ENCODE data around the gene CAB39.

- no peak for TF ChIP-seq CTCF (IDR thresholded peaks at IDR 0.05)
- no peak for TF ChIP-seq POLR2A (IDR thresholded peaks at IDR 0.05)
Measured at GRCh38 chr2:230678451-230678850, 34.2 kb upstream of the CAB39 start.
